HG03442 (cell line): ENCODE data around the gene ANKRD29.
A peak's percentile ranks its signal among the peaks of the same experiment; 100 is the strongest.
"Not testable (repeated sequence)": the region's sequence is repeated elsewhere in the genome, so short reads cannot be mapped to it uniquely, and the experiment has no call there.

Experiments used
- ATAC-seq: cut with Tn5 transposase; IDR thresholded peaks from one replicate; pipeline ENCODE4 v1.9.1; 2021; ENCODE audit warnings: mild to moderate bottlenecking, moderate library complexity; ENCODE audit not compliant: unreplicated experiment

Gene ANKRD29

GRCh38 chr18:23618862-23619387, 43.8 kb downstream of the ANKRD29 start:
- ATAC-seq = no peak

GRCh38 chr18:23617412-23618014, 45.2 kb downstream of the ANKRD29 start:
- ATAC-seq = peak; percentile 44

GRCh38 chr18:23616258-23616657, 46.5 kb downstream of the ANKRD29 start:
- no peak for ATAC-seq

GRCh38 chr18:23614891-23615290, 47.8 kb downstream of the ANKRD29 start:
- ATAC-seq = no peak

- ATAC-seq = no peak
Observed at GRCh38 chr18:23614413-23614812, 48.3 kb downstream of the ANKRD29 start.

GRCh38 chr18:23613091-23613475, 49.6 kb downstream of the ANKRD29 start:
- not testable (repeated sequence) for ATAC-seq

GRCh38 chr18:23612434-23613090, 50.1 kb downstream of the ANKRD29 start:
- ATAC-seq = no peak

GRCh38 chr18:23609390-23610023, 53.2 kb downstream of the ANKRD29 start:
- ATAC-seq = no peak

GRCh38 chr18:23608211-23608610, 54.5 kb downstream of the ANKRD29 start:
- no peak for ATAC-seq

- ATAC-seq = no peak
Observed at GRCh38 chr18:23605941-23606340, 56.8 kb downstream of the ANKRD29 start.

- no peak for ATAC-seq
Observed at GRCh38 chr18:23599809-23600208, 62.9 kb downstream of the ANKRD29 start.

GRCh38 chr18:23596183-23596582, 66.5 kb downstream of the ANKRD29 start:
- ATAC-seq = no peak

GRCh38 chr18:23595591-23595990, 67.1 kb downstream of the ANKRD29 start:
- ATAC-seq = no peak

GRCh38 chr18:23593720-23594119, 69.0 kb downstream of the ANKRD29 start:
- ATAC-seq = no peak

GRCh38 chr18:23592911-23593310, 69.8 kb downstream of the ANKRD29 start:
- no peak for ATAC-seq

- no peak for ATAC-seq
Observed at GRCh38 chr18:23591011-23591410, 71.7 kb downstream of the ANKRD29 start.

- ATAC-seq = no peak
Observed at GRCh38 chr18:23588836-23589560, 73.7 kb downstream of the ANKRD29 start.

GRCh38 chr18:23587220-23587642, 75.5 kb downstream of the ANKRD29 start:
- no peak for ATAC-seq

GRCh38 chr18:23586249-23587196, 76.2 kb downstream of the ANKRD29 start, which contains the start of gene NPC1:
TSS of gene NPC1 (minus strand) at chr18:23586506. CDS start at chr18:23586343, 163 bp downstream.
- peak; percentile 92 for ATAC-seq

- ATAC-seq = no peak
Observed at GRCh38 chr18:23585897-23586248, 76.8 kb downstream of the ANKRD29 start.
